NB4 (cell line): ENCODE results near the gene TBC1D14.

Experiments
- CTCF ChIP-seq: IDR thresholded peaks from one replicate; pipeline ENCODE4 v1.5.1; 2012; ENCODE audit warnings: low read depth, low read length
- MAX ChIP-seq: IDR thresholded peaks from 2 replicates; pipeline ENCODE4 v1.6.1; 2011; ENCODE audit warnings: low read depth, low read length
- POLR2A ChIP-seq: IDR thresholded peaks from 2 replicates; pipeline ENCODE4 v1.6.1; 2011; ENCODE audit warnings: mild to moderate bottlenecking; ENCODE audit not compliant: insufficient read length; ENCODE audit errors: extremely low read depth

DNA sequence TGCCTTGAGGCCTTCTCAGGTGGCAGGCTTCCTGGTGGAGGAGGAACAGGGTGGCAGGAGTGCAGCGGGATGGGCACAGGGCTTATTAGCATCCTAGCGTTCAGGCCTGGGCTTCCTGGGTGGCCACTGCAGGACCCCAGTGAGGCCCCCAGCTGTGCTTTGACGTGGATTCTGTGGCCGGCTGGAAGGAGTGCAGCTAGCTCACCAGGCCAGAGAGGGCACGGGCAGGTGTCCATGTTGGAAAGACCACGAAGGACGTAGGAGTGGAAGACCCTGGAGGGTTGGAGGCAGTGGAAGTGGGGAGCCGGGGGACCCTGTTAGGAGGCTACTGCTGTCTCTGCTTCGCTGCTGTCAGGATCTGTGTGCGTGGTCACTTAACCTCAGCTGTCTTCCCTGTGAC, 120.3 kb downstream of the TBC1D14 start:
- TF ChIP-seq CTCF (no peak), POLR2A (no peak), MAX (no peak)
